ENCODE results near the gene NECTIN4. TPM values are rescaled to one million over a fixed set of nuclear protein-coding genes. Genes with fewer than 3 reads are reported as not detected.

Gene NECTIN4
- total RNA-seq, 2 experiments from 2014 or later: not detected

- POLR2A ChIA-PET: interaction anchor here (1.3 to 3.3 kb wide), 2 partner anchors 21 to 45 kb away, joined by 5 to 20 read pairs; partner anchors contain the start of genes ARHGAP30 and USF1
- H3K27ac Mint-ChIP-seq: no peak overlapping the region
- no peaks in the 10 kb centered on the region for H3K36me3 Mint-ChIP-seq (ENCODE audit: low read depth)
- CTCF ChIA-PET: no interaction called here
- no peaks in the 10 kb centered on the region for H3K9me3 Mint-ChIP-seq
- no peak for DNase-seq
- peaks cover 23% of the 10 kb centered on the region for H3K4me1 Mint-ChIP-seq
- peaks cover 5% of the 10 kb centered on the region for H3K27me3 Mint-ChIP-seq
- no peak overlapping the region for H3K4me3 Mint-ChIP-seq
Observed at GRCh38 chr1:161089938-161090337, 580 bp upstream of the NECTIN4 start.

- Mint-ChIP-seq H3K4me3 (no peak overlapping the region), H3K36me3 (ENCODE audit: low read depth) (no peaks in the 10 kb centered on the region), H3K27me3 (no peaks in the 10 kb centered on the region), H3K4me1 (peaks cover 23% of the 10 kb centered on the region), H3K27ac (no peak overlapping the region), H3K9me3 (no peaks in the 10 kb centered on the region)
- ChIA-PET POLR2A (interaction anchor here (1.3 to 3.3 kb wide), 2 partner anchors 20 to 44 kb away, joined by 5 to 20 read pairs; partner anchors contain the start of genes ARHGAP30 and USF1), CTCF (interaction anchor here (1.9 kb wide), 1 partner anchor 9 kb away, joined by 6 read pairs; the partner anchor contains the start of gene KLHDC9)
- no peak for DNase-seq
Observed at GRCh38 chr1:161088587-161089110, 709 bp downstream of the NECTIN4 start.

- H3K9me3 Mint-ChIP-seq: no peaks in the 10 kb centered on the region
- CTCF ChIA-PET: interaction anchor here (1.2 to 3.6 kb wide), 4 partner anchors 11 to 140 kb away, joined by 3 to 21 read pairs (median 5); partner anchors contain the start of gene ARHGAP30
- H3K27me3 Mint-ChIP-seq: no peaks in the 10 kb centered on the region
- POLR2A ChIA-PET: interaction anchor here (0.8 to 4.4 kb wide), 6 partner anchors 8 to 65 kb away, joined by 3 to 16 read pairs (median 3); partner anchors contain the start of genes F11R and USF1
- H3K27ac Mint-ChIP-seq: no peak overlapping the region
- DNase-seq: no peak
- peaks cover 6% of the 10 kb centered on the region for H3K4me1 Mint-ChIP-seq
- H3K4me3 Mint-ChIP-seq: no peak overlapping the region
- H3K36me3 Mint-ChIP-seq (ENCODE audit: low read depth): no peaks in the 10 kb centered on the region
Observed at GRCh38 chr1:161086457-161086856, 2.9 kb downstream of the NECTIN4 start.

- Mint-ChIP-seq H3K4me3 (no peak overlapping the region), H3K4me1 (peaks cover 4% of the 10 kb centered on the region), H3K27me3 (no peaks in the 10 kb centered on the region), H3K27ac (no peak overlapping the region), H3K36me3 (ENCODE audit: low read depth) (no peaks in the 10 kb centered on the region), H3K9me3 (no peaks in the 10 kb centered on the region)
- POLR2A ChIA-PET: interaction anchor here (0.7 to 4.4 kb wide), 5 partner anchors 9 to 500 kb away, joined by 3 to 16 read pairs (median 3); partner anchors contain the start of genes ARHGAP30, B4GALT3 and USF1
- CTCF ChIA-PET: interaction anchor here (2.4 to 3.6 kb wide), 2 partner anchors 12 to 15 kb away, joined by 7 to 21 read pairs; partner anchors contain the start of gene ARHGAP30
- no peak for DNase-seq
Observed at GRCh38 chr1:161085165-161085564, 4.2 kb downstream of the NECTIN4 start.

- Mint-ChIP-seq H3K4me3 (no peak overlapping the region), H3K4me1 (peaks cover 8% of the 10 kb centered on the region), H3K9me3 (no peaks in the 10 kb centered on the region), H3K27me3 (no peaks in the 10 kb centered on the region), H3K36me3 (ENCODE audit: low read depth) (no peaks in the 10 kb centered on the region), H3K27ac (no peak overlapping the region)
- CTCF ChIA-PET: interaction anchor here (2.4 to 3.6 kb wide), 2 partner anchors 12 to 14 kb away, joined by 7 to 21 read pairs; partner anchors contain the start of gene ARHGAP30
- DNase-seq: no peak
- POLR2A ChIA-PET: interaction anchor here (1.2 to 4.4 kb wide), 3 partner anchors 14 to 93 kb away, joined by 3 to 16 read pairs (median 7); partner anchors contain the start of genes ARHGAP30, B4GALT3 and USF1
Observed at GRCh38 chr1:161084597-161084988, 4.8 kb downstream of the NECTIN4 start.

- Mint-ChIP-seq H3K36me3 (ENCODE audit: low read depth) (no peaks in the 10 kb centered on the region), H3K27ac (no peak overlapping the region), H3K4me1 (peaks cover 10% of the 10 kb centered on the region), H3K4me3 (no peak overlapping the region), H3K27me3 (peaks cover 2% of the 10 kb centered on the region), H3K9me3 (no peaks in the 10 kb centered on the region)
- no peak for DNase-seq
- POLR2A ChIA-PET: interaction anchor here (1.2 to 4.4 kb wide), 3 partner anchors 14 to 94 kb away, joined by 3 to 16 read pairs (median 7); partner anchors contain the start of genes ARHGAP30, B4GALT3 and USF1
- CTCF ChIA-PET: interaction anchor here (3.6 kb wide), 1 partner anchor 13 kb away, joined by 21 read pairs; no protein-coding TSS in a partner anchor
Observed at GRCh38 chr1:161083748-161084596, 5.4 kb downstream of the NECTIN4 start.

GRCh38 chr1:161082996-161083747 lies 6.2 kb downstream of the NECTIN4 start:
- Mint-ChIP-seq H3K27me3 (peaks cover 2% of the 10 kb centered on the region), H3K27ac (no peak overlapping the region), H3K4me3 (no peak overlapping the region), H3K4me1 (peaks cover 11% of the 10 kb centered on the region), H3K9me3 (no peaks in the 10 kb centered on the region), H3K36me3 (ENCODE audit: low read depth) (no peaks in the 10 kb centered on the region)
- ChIA-PET CTCF (interaction anchor here (1.0 to 3.6 kb wide), 2 partner anchors 12 to 14 kb away, joined by 3 to 21 read pairs; no protein-coding TSS in a partner anchor), POLR2A (interaction anchor here (1.0 to 2.5 kb wide), 2 partner anchors 13 kb away, joined by 4 to 7 read pairs; partner anchors contain the start of gene ARHGAP30)
- no peak for DNase-seq

- Mint-ChIP-seq H3K27ac (no peak overlapping the region), H3K27me3 (peaks cover 2% of the 10 kb centered on the region), H3K4me1 (peaks cover 11% of the 10 kb centered on the region), H3K9me3 (no peaks in the 10 kb centered on the region), H3K36me3 (ENCODE audit: low read depth) (no peaks in the 10 kb centered on the region), H3K4me3 (no peak overlapping the region)
- CTCF ChIA-PET: interaction anchor here (1.0 kb wide), 1 partner anchor 11 kb away, joined by 3 read pairs; no protein-coding TSS in a partner anchor
- DNase-seq: no peak
- POLR2A ChIA-PET: interaction anchor here (1.0 kb wide), 1 partner anchor 12 kb away, joined by 4 read pairs; the partner anchor contains the start of gene ARHGAP30
Observed at GRCh38 chr1:161082483-161082882, 6.9 kb downstream of the NECTIN4 start.

- POLR2A ChIA-PET: interaction anchor here (3.1 kb wide), 1 partner anchor 11 kb away, joined by 17 read pairs; the partner anchor contains the start of gene ARHGAP30
- Mint-ChIP-seq H3K27me3 (peaks cover 2% of the 10 kb centered on the region), H3K36me3 (ENCODE audit: low read depth) (no peaks in the 10 kb centered on the region), H3K9me3 (no peaks in the 10 kb centered on the region), H3K4me1 (peaks cover 11% of the 10 kb centered on the region), H3K4me3 (no peak overlapping the region), H3K27ac (no peak overlapping the region)
- no peak for DNase-seq
- CTCF ChIA-PET: interaction anchor here (0.5 to 1.3 kb wide), 2 partner anchors 10 to 532 kb away, joined by 4 to 5 read pairs; no protein-coding TSS in a partner anchor
Observed at GRCh38 chr1:161081519-161081918, 7.8 kb downstream of the NECTIN4 start.

GRCh38 chr1:161080441-161081405 lies 8.6 kb downstream of the NECTIN4 start:
- Mint-ChIP-seq H3K27ac (no peak overlapping the region), H3K27me3 (peaks cover 2% of the 10 kb centered on the region), H3K4me3 (no peak overlapping the region), H3K9me3 (no peaks in the 10 kb centered on the region), H3K36me3 (ENCODE audit: low read depth) (no peaks in the 10 kb centered on the region), H3K4me1 (peaks cover 13% of the 10 kb centered on the region)
- POLR2A ChIA-PET: interaction anchor here (1.1 to 3.1 kb wide), 2 partner anchors 11 to 13 kb away, joined by 4 to 17 read pairs; partner anchors contain the start of gene ARHGAP30
- CTCF ChIA-PET: interaction anchor here (1.3 to 2.3 kb wide), 3 partner anchors 9 to 16 kb away, joined by 4 to 13 read pairs (median 4); partner anchors contain the start of genes ARHGAP30 and KLHDC9
- DNase-seq: no peak
